SK-N-SH (cell line): ENCODE data around the gene HOXB7. TPM values are rescaled to one million over a fixed set of nuclear protein-coding genes. Genes with fewer than 3 reads are reported as not detected.

Experiments used
- CTCF ChIA-PET: fragments of 300-600, 350-600 bp; formaldehyde crosslinking; extraction: SDS; loops from one replicate; lab custom pipeline; 2021; lab: Yijun Ruan, JAX
- POLR2A ChIA-PET: fragments of 350-600 bp; sonication (Branson Sonifier 250); formaldehyde crosslinking; extraction: SDS; loops from one replicate; lab custom pipeline; 2020; ENCODE audit warnings: antibody characterized with exemption, inconsistent platforms; lab: Yijun Ruan, JAX
- DNase-seq: peaks from one replicate; pipeline ENCODE4 v3.0.0; 2012
- H2AFZ ChIP-seq: fragments of 200-600 bp; sonication (generic); 2 replicates; pipeline ENCODE4 v1.8.1; 2016; ENCODE audit warnings: antibody characterized with exemption, mild to moderate bottlenecking, low read depth
- H3F3A ChIP-seq: fragments of 200-600 bp; sonication (generic); replicated peaks from 2 replicates; pipeline ENCODE3; 2016; ENCODE audit warnings: antibody characterized with exemption, mild to moderate bottlenecking; ENCODE audit not compliant: insufficient read depth
- H3K27ac ChIP-seq, 2 experiments: fragments of 200-500 bp in 1 of 2; fragments of 200-600 bp in 1 of 2; sonication (Bioruptor generic) in 1 of 2; sonication (generic), shearing (Covaris generic) in 1 of 2; 2 replicates each; pipeline versions ENCODE4 v1.5.1 to v1.6.1; 2014 to 2016; ENCODE audit warnings: low read depth in 2 of 2, inconsistent platforms in 1 of 2, low read length in 1 of 2, mild to moderate bottlenecking in 1 of 2, mixed read lengths in 1 of 2
- H3K27me3 ChIP-seq: fragments of 200-600 bp; sonication (generic), shearing (Covaris generic); 2 replicates; pipeline ENCODE4 v1.6.1; 2016; ENCODE audit warnings: mixed run types; ENCODE audit not compliant: insufficient read depth
- H3K36me3 ChIP-seq, 2 experiments: fragments of 200-500 bp in 1 of 2; fragments of 200-600 bp in 1 of 2; sonication (Bioruptor generic) in 1 of 2; sonication (generic) in 1 of 2; replicated peaks in 1 of 2; 2 replicates each; pipeline versions ENCODE3 to v1.5.1; 2014 to 2016; ENCODE audit warnings: low read length in 1 of 2, mild to moderate bottlenecking in 1 of 2; ENCODE audit not compliant: insufficient read depth in 2 of 2, control insufficient read depth in 1 of 2
- H3K4me1 ChIP-seq, 2 experiments: fragments of 200-500 bp in 1 of 2; fragments of 200-600 bp in 1 of 2; sonication (Bioruptor generic) in 1 of 2; sonication (generic), shearing (Covaris generic) in 1 of 2; 2 replicates each; pipeline versions ENCODE4 v1.5.1 to v1.6.1; 2014 to 2016; ENCODE audit warnings: low read depth in 1 of 2, low read length in 1 of 2, mixed run types in 1 of 2; ENCODE audit not compliant: insufficient read depth in 2 of 2, control insufficient read depth in 1 of 2
- H3K4me2 ChIP-seq: fragments of 200-600 bp; sonication (generic), shearing (Covaris generic); 2 replicates; pipeline ENCODE4 v1.6.1; 2017; ENCODE audit warnings: mixed run types
- H3K4me3 ChIP-seq, 2 experiments: fragments of 200-500 bp in 1 of 2; fragments of 200-600 bp in 1 of 2; sonication (Bioruptor generic) in 1 of 2; sonication (generic), shearing (Covaris generic) in 1 of 2; 2 replicates each; pipeline versions ENCODE4 v1.5.1 to v1.8.1; 2014 to 2016; ENCODE audit warnings: low read depth in 2 of 2, inconsistent platforms in 1 of 2, low read length in 1 of 2, mild to moderate bottlenecking in 1 of 2, mixed read lengths in 1 of 2, moderate library complexity in 1 of 2
- H3K79me2 ChIP-seq: fragments of 200-600 bp; sonication (generic); 2 replicates; pipeline ENCODE4 v1.8.1; 2017; ENCODE audit warnings: mild to moderate bottlenecking; ENCODE audit not compliant: insufficient read depth
- H3K9ac ChIP-seq: fragments of 200-600 bp; sonication (generic); 2 replicates; pipeline ENCODE4 v1.6.1; 2017; ENCODE audit warnings: mixed run types
- H3K9me2 ChIP-seq: fragments of 200-600 bp; sonication (generic); 2 replicates; pipeline ENCODE4 v1.6.1; 2017; ENCODE audit warnings: mixed run types
- H3K9me3 ChIP-seq: fragments of 200-600 bp; sonication (generic); 2 replicates; pipeline ENCODE4 v1.6.1; 2017; ENCODE audit warnings: mixed run types, mild to moderate bottlenecking, moderate library complexity
- H4K20me1 ChIP-seq: fragments of 200-600 bp; sonication (generic); 2 replicates; pipeline ENCODE4 v1.6.1; 2017; ENCODE audit warnings: mild to moderate bottlenecking, mixed run types; ENCODE audit not compliant: insufficient read depth
- ELF1 ChIP-seq: IDR thresholded peaks from 2 replicates; pipeline ENCODE4 v1.4.0; 2012
- EZH2phosphoT487 ChIP-seq: fragments of 200-600 bp; sonication (generic); IDR thresholded peaks from 2 replicates; pipeline ENCODE4 v1.6.1; 2017; ENCODE audit warnings: low read depth, mixed run types, mild to moderate bottlenecking, antibody characterized with exemption, moderate library complexity, borderline replicate concordance
- FOXJ3 ChIP-seq: sonication (generic); formaldehyde crosslinking; IDR thresholded peaks from 2 replicates; pipeline ENCODE4 v1.5.1; 2020; ENCODE audit warnings: mild to moderate bottlenecking, missing genetic modification reagents
- GATA2 ChIP-seq: sonication (generic); formaldehyde crosslinking; IDR thresholded peaks from 2 replicates; pipeline ENCODE4 v1.5.0; 2020; ENCODE audit warnings: mild to moderate bottlenecking, missing genetic modification reagents
- IRF3 ChIP-seq: fragments of 150-350 bp; IDR thresholded peaks from 2 replicates; pipeline ENCODE4 v1.6.1; 2016; ENCODE audit warnings: mild to moderate bottlenecking, low read depth, low read length
- NFIC ChIP-seq: IDR thresholded peaks from 2 replicates; pipeline ENCODE4 v1.4.0; 2012; ENCODE audit warnings: borderline replicate concordance
- TAF1 ChIP-seq: IDR thresholded peaks from 2 replicates; pipeline ENCODE4 v1.6.1; 2012; ENCODE audit warnings: low read depth, mild to moderate bottlenecking, low read length, moderate library complexity, borderline replicate concordance
- WGBS: methylation state at CpG from one replicate; pipeline ENCODE4 v1.1.6; 2017; ENCODE audit warnings: low lambda C conversion rate; 5-methylcytosine and 5-hydroxymethylcytosine counted together
- polyA plus RNA-seq, 3 experiments: library from polyadenylated mRNA; depleted of rRNA; stranded (reverse); fragments of >200 nt; gene quantifications; 2 replicates each; pipeline ENCODE4 v1.2.3, GENCODE V29; 2012
- TF ChIP-seq, protein P1 (sequence below): fragments of 150-350 bp; IDR thresholded peaks from 2 replicates; pipeline ENCODE4 v1.6.1; 2017; ENCODE audit warnings: antibody characterized with exemption, low read length, low read depth, borderline replicate concordance
- TF ChIP-seq, protein P2 (sequence below): fragments of 200-600 bp; sonication (generic); IDR thresholded peaks from 2 replicates; pipeline ENCODE4 v1.6.1; 2017; ENCODE audit warnings: antibody characterized with exemption, mild to moderate bottlenecking, moderate library complexity
- TF ChIP-seq, protein P3 (sequence below): IDR thresholded peaks from 2 replicates; pipeline ENCODE4 v1.4.0; 2012; ENCODE audit warnings: low read depth

Gene HOXB7
- polyA plus RNA-seq, 1 of the 3 experiments (the other 2 are of a cell fraction): not detected

- TF ChIP-seq EZH2phosphoT487: 0 out of 2 replicates have a peak, but pooled peaks have one; percentile 23
- no peak for TF ChIP-seq IRF3
- H2AFZ ChIP-seq: no peak overlapping the region
- no peak overlapping the region for H3K27ac ChIP-seq
- 34% methylated on average over 20 of the region's 20 CpGs for WGBS
- peaks cover 100% of the 10 kb centered on the region for H3K27me3 ChIP-seq
- H3K36me3 ChIP-seq: no peaks in the 10 kb centered on the region
- H3K9me3 ChIP-seq: no peaks in the 10 kb centered on the region
- H3K4me3 ChIP-seq: no peak overlapping the region
- no peak overlapping the region for H3K9ac ChIP-seq
- H3F3A ChIP-seq: no peaks in the 10 kb centered on the region
- no peaks in the 10 kb centered on the region for H4K20me1 ChIP-seq
- POLR2A ChIA-PET: no interaction called here
- no peak overlapping the region for H3K4me2 ChIP-seq
- H3K79me2 ChIP-seq: no peaks in the 10 kb centered on the region
- DNase-seq: no peak
- CTCF ChIA-PET: interaction anchor here (0.7 to 4.6 kb wide), 7 partner anchors 10 to 142 kb away, joined by 3 to 50 read pairs (median 6); partner anchors contain the start of gene HOXB9
- H3K4me1 ChIP-seq: no peaks in the 10 kb centered on the region
- no peaks in the 10 kb centered on the region for H3K9me2 ChIP-seq
Measured at GRCh38 chr17:48634493-48635208, 23.8 kb upstream of the HOXB7 start.

- Histone ChIP-seq H3K79me2 (no peaks in the 10 kb centered on the region), H3F3A (no peaks in the 10 kb centered on the region), H3K4me2 (no peak overlapping the region), H4K20me1 (no peaks in the 10 kb centered on the region)
- TF ChIP-seq, protein P1, sequence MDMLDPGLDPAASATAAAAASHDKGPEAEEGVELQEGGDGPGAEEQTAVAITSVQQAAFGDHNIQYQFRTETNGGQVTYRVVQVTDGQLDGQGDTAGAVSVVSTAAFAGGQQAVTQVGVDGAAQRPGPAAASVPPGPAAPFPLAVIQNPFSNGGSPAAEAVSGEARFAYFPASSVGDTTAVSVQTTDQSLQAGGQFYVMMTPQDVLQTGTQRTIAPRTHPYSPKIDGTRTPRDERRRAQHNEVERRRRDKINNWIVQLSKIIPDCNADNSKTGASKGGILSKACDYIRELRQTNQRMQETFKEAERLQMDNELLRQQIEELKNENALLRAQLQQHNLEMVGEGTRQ: no peak
- TF ChIP-seq, protein P2, sequence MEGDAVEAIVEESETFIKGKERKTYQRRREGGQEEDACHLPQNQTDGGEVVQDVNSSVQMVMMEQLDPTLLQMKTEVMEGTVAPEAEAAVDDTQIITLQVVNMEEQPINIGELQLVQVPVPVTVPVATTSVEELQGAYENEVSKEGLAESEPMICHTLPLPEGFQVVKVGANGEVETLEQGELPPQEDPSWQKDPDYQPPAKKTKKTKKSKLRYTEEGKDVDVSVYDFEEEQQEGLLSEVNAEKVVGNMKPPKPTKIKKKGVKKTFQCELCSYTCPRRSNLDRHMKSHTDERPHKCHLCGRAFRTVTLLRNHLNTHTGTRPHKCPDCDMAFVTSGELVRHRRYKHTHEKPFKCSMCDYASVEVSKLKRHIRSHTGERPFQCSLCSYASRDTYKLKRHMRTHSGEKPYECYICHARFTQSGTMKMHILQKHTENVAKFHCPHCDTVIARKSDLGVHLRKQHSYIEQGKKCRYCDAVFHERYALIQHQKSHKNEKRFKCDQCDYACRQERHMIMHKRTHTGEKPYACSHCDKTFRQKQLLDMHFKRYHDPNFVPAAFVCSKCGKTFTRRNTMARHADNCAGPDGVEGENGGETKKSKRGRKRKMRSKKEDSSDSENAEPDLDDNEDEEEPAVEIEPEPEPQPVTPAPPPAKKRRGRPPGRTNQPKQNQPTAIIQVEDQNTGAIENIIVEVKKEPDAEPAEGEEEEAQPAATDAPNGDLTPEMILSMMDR: no peak
- no peak for TF ChIP-seq FOXJ3 (CRISPR knock-in tag)
- TF ChIP-seq TAF1: no peak
- TF ChIP-seq ELF1: no peak
- TF ChIP-seq, protein P3, sequence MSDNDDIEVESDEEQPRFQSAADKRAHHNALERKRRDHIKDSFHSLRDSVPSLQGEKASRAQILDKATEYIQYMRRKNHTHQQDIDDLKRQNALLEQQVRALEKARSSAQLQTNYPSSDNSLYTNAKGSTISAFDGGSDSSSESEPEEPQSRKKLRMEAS: no peak
- no peak for TF ChIP-seq GATA2 (CRISPR knock-in tag)
- no peak for TF ChIP-seq NFIC
- TF ChIP-seq, all 33 proteins: peak for 0
- Histone ChIP-seq H3K36me3 (no peaks in the 10 kb centered on the region), H3K27ac (no peak overlapping the region), H3K27me3 (peaks cover 100% of the 10 kb centered on the region), H3K9me3 (no peaks in the 10 kb centered on the region), H3K9me2 (no peaks in the 10 kb centered on the region), H3K9ac (no peak overlapping the region), H2AFZ (no peak overlapping the region), H3K4me3 (no peak overlapping the region), H3K4me1 (no peaks in the 10 kb centered on the region)
- WGBS: 37% methylated on average over 34 of the region's 35 CpGs
- CTCF ChIA-PET: interaction anchor here (2.0 kb wide), 1 partner anchor 15 kb away, joined by 16 read pairs; no protein-coding TSS in a partner anchor
- POLR2A ChIA-PET: no interaction called here
- no peak for DNase-seq
Measured at GRCh38 chr17:48633266-48633677, 22.5 kb upstream of the HOXB7 start.
